HEK293T (cell line): Measurements from ENCODE around the gene BOLA2B.

ENCODE experiments used
- ARNT ChIP-seq: fragments of 450-650 bp; IDR thresholded peaks from 2 replicates; pipeline ENCODE4 v1.6.1; 2017; ENCODE audit warnings: mild to moderate bottlenecking
- BHLHE40 ChIP-seq: fragments of 450-650 bp; IDR thresholded peaks from 2 replicates; pipeline ENCODE4 v1.6.1; 2016; ENCODE audit warnings: mild to moderate bottlenecking, moderate library complexity, borderline replicate concordance
- ELF4 ChIP-seq: fragments of 450-650 bp; IDR thresholded peaks from 2 replicates; pipeline ENCODE4 v1.6.1; 2017; ENCODE audit warnings: antibody characterized with exemption
- FOXA1 ChIP-seq: fragments of 450-650 bp; IDR thresholded peaks from 2 replicates; pipeline ENCODE4 v1.6.1; 2016; ENCODE audit warnings: mild to moderate bottlenecking
- FOXK2 ChIP-seq: fragments of 450-650 bp; IDR thresholded peaks from 2 replicates; pipeline ENCODE4 v1.6.1; 2016; ENCODE audit warnings: mild to moderate bottlenecking
- FOXM1 ChIP-seq: fragments of 450-650 bp; IDR thresholded peaks from 2 replicates; pipeline ENCODE4 v1.6.1; 2017; ENCODE audit warnings: mild to moderate bottlenecking, borderline replicate concordance
- L3MBTL2 ChIP-seq: fragments of 450-650 bp; conservative IDR thresholded peaks from 2 replicates; pipeline ENCODE4 v1.6.1; 2016; ENCODE audit warnings: mild to moderate bottlenecking
- LEF1 ChIP-seq: fragments of 450-650 bp; IDR thresholded peaks from 2 replicates; pipeline ENCODE4 v1.6.1; 2017; ENCODE audit warnings: mild to moderate bottlenecking, borderline replicate concordance
- NFRKB ChIP-seq: fragments of 450-650 bp; IDR thresholded peaks from 2 replicates; pipeline ENCODE4 v1.6.1; 2016; ENCODE audit warnings: mild to moderate bottlenecking, moderate library complexity
- SP1 ChIP-seq: fragments of 450-650 bp; IDR thresholded peaks from 2 replicates; pipeline ENCODE4 v1.6.1; 2017
- SUZ12 ChIP-seq: fragments of 450-650 bp; IDR thresholded peaks from 2 replicates; pipeline ENCODE4 v1.6.1; 2016; ENCODE audit warnings: mild to moderate bottlenecking
- ZNF384 ChIP-seq: fragments of 450-650 bp; IDR thresholded peaks from 2 replicates; pipeline ENCODE4 v1.6.1; 2016
- TF ChIP-seq, protein P1 (sequence below): fragments of 450-650 bp; IDR thresholded peaks from 2 replicates; pipeline ENCODE4 v1.6.1; 2016

DNA sequence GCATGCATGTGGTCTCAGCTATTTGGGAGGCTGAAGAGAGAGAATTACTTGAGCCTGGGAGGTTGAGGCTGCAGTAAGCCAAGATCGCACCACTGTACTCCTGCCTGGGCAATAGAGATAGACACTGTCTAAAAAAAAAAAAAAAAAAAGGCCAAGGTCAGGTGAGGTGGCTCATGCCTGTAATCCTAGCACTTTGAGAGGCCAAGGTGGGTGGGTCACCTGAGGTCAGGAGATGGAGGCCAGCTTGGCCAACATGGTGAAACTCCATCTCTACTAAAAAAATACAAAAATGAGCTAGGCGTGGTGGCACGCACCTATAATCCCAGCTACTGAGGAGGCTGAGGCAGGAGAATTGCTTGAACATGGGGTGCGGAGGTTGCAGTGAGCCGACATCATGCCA lies 38.3 kb downstream of the BOLA2B start:
- TF ChIP-seq FOXK2 (no peak), ARNT (no peak), BHLHE40 (no peak), SUZ12 (no peak), FOXA1 (no peak), LEF1 (no peak), SP1 (no peak), ELF4 (no peak), FOXM1 (no peak), ZNF384 (no peak), NFRKB (no peak), L3MBTL2 (no peak)
- TF ChIP-seq, protein P1, sequence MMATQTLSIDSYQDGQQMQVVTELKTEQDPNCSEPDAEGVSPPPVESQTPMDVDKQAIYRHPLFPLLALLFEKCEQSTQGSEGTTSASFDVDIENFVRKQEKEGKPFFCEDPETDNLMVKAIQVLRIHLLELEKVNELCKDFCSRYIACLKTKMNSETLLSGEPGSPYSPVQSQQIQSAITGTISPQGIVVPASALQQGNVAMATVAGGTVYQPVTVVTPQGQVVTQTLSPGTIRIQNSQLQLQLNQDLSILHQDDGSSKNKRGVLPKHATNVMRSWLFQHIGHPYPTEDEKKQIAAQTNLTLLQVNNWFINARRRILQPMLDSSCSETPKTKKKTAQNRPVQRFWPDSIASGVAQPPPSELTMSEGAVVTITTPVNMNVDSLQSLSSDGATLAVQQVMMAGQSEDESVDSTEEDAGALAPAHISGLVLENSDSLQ = no peak
